Frontal cortex (tissue), 4 donors: ENCODE results near the gene SULT1C2. TPM values are rescaled to one million over a fixed set of nuclear protein-coding genes. Genes with fewer than 3 reads are reported as not detected.
"Not testable (repeated sequence)": the region's sequence is repeated elsewhere in the genome, so short reads cannot be mapped to it uniquely, and the experiment has no call there.

Experiments used
- DNase-seq, 2 donors: peaks; one replicate each; pipeline ENCODE4 v3.0.0; 2012; ENCODE audit warnings: low spot score in 2 of 2
- FAIRE-seq: peaks from 2 replicates; lab custom pipeline; 2012; peaks lifted over from hg19 to GRCh38; lab: Jason Lieb, UNC
- total RNA-seq: library from RNA; depleted of rRNA; stranded (reverse); fragments of >200 nt; gene quantifications from one replicate; pipeline ENCODE4 v1.2.3, GENCODE V29; 2014
- donor health status: control.
- donor health status: control.
- donor health status: control.

The SULT1C2 gene
- 0.41 TPM for total RNA-seq

DNA sequence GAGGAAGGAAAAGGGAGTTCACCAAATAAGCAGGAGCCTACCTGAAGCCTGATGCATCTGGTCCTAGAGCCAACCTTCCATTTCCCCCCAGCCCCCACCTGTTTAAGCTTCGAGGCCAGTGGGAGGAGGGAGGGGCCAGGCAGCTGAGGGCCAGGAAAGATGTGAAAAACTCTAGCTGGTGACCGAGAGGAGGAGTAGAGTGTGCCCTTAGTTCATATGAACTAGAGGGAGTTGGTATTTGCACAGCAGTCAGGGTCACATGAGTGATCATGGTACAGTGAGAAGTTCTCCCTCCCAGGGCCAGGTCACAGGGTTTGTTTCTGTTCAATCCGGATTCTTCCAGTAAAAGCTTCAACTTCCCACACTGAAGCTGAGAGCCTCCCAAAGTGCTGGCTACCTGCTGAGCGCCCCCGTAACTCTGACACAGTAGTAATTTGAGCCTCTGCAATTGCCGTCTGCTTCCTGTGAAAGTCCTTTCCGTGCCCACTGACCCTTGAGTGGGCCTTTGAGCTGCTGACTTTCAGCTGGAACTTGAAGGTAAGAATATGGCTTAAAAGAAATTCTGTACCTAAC, at the start of gene SULT1C2:
SULT1C2 (plus strand) TSS at position 362 of the 573 bp plus-strand sequence. CDS start 4,773 bp downstream, outside the sequence.
- FAIRE-seq (no peak), DNase-seq (no peak)

DNA sequence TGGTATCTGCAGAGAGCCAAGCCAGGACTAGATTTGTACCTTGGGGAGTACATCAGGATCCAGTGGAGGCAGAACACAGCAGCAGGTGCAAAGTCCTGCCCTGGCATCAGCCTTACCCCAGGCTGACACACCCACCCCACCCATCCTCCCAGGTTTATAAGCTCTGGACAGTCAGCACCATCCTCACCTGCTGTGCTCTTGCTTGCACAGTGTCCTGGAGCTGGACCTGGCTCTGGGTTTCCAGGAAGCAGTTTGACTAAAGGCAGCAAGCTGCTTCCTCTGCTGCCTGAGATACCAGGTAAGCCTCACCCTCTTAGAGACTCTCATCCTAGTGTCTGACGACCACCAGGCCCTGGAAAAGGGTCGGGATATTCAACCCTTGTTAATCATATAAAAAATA, 48.9 kb upstream of the SULT1C2 start, which contains the start of gene SULT1C3:
SULT1C3 (plus strand) TSS at position 183 of the 400 bp plus-strand sequence. CDS start 7,227 bp downstream, outside the sequence.
- no peak for DNase-seq
- FAIRE-seq = no peak

DNA sequence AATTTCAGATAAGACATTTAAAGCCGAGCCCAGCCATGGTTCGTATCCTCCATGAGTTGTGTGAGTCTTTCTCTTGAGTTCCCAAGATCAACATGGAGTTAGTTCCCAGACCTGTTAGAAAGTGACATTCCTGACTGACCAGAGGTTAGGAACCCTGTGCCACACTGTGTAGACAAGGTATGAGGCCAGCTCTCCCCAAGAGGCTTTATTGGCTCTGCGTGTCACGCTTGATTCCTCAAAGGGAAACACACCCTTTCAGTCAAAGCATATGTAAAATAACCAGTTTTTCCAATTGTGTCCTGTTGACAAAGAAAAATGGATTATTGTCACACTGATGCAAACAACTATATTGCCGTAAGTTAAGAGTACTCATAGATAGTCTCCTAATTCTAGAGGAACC, 47.7 kb upstream of the SULT1C2 start:
- FAIRE-seq (no peak), DNase-seq (no peak)

DNA sequence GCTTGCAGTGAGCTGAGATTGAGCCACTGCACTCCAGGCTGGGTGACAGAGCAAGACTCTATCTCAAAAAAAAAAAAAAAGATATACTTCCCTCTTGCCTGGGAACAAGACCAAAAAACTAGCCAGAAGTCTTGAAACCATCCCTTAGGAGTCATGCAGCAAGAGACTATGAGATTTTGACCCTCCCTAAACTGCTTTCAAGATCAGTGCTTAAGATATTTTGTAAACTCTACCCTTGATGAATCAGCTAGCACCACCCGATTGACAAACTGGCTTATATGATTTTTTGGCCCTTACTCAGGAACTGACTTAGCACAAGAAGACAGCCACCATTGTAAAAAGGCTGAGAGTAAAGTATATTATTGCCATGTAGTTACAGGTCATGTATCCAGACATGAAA, 45.1 kb upstream of the SULT1C2 start:
- no peak for DNase-seq
- no peak for FAIRE-seq

DNA sequence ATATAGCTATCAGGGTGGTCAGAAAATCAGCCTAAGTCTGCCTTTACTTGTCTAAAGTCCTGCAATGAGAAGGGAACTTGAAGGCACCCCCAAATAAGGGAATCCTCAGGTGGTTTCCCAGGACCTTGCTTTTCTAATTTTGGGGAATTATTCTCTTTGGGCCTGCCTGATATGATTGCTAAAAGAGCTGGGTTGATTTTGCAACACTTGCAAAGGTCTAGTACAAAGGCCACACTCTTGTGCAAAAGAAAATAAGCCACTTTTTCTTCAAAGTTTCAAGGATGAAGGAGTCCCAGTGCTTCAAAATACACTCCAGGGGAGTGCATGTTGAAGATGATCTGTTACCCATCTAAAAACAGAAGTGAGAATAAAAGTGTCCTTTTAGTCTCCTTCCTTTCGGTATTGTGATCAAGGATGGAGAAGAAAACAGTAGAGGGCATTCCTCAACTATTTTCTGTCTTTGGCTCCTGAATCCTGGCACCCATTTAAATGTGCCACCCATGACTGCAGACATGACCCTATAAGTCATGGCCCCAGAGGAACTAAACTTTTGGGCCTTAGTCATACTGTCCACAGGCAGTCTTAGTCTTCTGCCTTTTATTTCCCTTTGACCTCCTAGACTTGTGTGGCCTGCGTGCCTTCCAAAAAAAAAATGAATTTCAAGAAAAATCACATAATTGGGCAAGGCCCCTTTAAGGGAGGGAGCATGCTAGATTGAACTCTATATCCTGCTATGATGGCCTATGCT, 43.9 kb upstream of the SULT1C2 start:
- FAIRE-seq = no peak

DNA sequence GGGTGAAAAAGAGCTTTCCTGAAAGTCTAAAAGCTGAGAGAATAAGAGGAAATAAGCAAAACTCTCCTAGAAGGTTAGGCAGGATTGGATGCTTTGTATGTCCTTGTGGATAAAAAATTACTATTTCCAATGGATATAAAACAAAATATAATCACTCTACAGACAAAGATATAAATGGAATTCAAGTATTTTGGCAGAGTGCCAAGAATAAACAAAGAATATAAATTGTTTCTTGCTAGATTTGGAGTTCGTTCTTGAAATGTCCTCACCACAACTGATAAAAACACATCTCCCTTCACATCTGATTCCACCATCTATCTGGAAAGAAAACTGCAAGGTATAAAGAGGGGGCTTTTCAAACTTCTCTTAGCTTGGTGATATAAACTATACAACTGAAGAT, 35.6 kb upstream of the SULT1C2 start:
- FAIRE-seq (no peak), DNase-seq (no peak)

More for the DNA sequence above, 43.9 kb upstream of the SULT1C2 start:
- no peak for DNase-seq

DNA sequence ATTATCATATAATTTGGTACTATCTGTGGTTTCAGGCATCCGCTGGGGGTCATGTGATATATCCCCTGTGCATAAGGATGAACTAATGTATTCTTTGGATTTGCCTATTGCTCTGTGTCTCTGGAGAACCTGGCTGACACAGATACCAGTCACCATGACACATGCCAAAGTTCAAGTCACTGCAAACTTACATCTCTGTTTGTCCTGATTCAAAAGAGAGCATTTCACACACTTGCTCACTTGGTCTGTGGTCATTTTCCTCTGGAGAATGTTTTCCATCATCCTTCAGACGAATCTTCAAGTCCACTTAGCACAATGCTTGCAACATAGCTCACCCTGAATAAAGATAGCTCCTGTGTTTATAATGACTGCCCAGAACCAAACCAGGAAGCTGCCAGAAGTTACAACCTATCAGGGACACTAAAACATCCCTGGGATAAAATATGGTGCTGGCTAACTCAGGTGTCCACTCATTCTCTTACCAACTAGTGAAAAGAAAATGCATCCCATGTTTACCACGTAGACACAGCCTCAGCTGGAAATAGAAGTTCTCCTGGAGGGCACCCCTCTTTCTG, 30.9 kb upstream of the SULT1C2 start:
- FAIRE-seq (no peak), DNase-seq (no peak)

DNA sequence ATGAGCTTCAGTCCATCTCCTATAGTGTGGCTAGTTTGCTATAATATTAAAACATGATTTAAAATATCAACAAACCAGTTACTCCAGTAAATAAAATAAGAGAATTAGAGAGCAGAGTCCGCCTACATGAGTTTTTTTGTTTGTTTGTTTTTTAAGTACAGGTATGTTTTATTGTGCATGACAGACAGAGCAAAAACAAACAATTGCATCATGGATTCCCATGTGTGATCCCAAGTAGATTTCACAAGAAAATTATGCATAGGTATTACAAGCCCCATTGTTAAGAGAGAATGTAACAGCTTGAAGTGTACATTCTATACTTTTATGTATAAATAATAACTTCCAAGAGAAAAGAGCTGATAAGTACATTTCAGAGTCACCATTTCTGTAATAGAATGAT, 27.9 kb upstream of the SULT1C2 start:
- DNase-seq (no peak), FAIRE-seq (no peak)

DNA sequence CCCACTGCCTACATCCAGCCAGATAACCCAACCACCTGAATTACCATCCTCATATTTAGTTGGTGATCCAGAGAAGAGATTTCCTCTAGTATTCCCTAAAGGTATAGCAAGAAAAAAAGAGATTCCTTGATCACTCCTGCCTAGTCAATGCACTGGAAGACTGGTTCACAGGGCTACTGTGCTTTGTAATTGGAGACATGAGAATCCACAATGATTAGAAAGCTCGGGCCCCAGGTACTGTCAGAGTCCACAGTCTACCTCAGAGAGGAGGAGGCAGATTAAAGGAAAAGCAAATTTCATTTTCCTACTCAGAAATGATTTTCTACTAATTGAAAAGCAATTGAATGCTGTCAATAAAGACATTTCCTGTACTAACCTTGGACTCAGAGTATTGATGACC, 26.7 kb upstream of the SULT1C2 start:
- FAIRE-seq (no peak), DNase-seq (no peak)

DNA sequence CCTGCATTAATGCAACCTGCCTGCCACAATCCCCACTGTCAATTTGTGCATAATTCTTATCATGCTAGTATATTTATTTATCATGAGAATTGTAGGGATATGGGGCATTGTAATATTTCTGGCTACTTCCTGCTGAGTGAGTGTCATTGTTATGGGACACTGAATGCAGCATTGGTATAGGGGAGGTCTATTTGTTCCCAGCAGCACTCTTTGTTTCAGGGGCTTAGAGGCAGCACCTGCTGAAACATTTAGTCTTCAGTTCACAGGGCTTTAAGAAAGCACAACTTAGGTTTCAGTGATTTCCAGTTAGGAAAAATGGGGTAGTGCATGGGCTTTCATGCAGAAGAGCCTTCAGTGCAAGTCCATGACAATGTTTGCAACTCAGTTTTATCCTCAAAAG, 25.3 kb upstream of the SULT1C2 start:
- DNase-seq (no peak), FAIRE-seq (no peak)

DNA sequence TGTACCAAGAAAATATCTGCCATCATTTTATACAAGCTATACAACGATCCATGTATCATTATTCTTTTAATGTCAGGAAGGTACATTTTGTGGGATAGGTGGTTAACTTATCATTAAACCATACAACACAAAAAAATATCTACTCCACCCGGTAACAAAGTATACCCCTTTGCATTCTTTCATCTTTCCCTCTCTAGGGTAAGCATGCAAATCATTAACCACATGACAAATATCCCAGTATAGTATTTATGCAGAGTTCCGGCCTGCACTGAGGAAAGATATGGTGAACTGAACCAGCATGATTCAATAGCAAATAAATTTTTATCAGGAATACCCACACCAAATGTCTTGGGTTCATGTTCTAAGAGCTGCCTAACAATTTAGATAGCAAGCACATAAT, 22.5 kb upstream of the SULT1C2 start:
- FAIRE-seq (no peak), DNase-seq (no peak)

DNA sequence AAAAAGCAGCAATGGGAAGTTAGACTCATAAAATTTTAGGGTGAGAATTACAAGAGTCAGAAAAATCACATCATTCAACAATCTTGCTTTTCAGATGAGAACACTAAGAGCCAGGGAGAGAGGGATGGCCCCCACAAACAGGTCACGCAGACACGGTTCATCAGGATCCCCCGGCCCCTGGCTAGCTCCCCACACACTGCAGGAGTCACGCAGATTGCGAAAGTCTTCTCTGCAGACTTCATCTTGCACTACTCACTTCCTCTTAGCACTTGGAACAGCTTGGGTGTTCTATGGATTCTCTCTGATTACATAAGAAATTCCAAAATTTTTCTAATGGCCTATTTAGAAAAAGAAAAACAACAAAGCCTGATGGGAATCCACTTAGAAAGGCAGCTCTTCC, 21.6 kb upstream of the SULT1C2 start:
- FAIRE-seq = no peak
- no peak for DNase-seq

DNA sequence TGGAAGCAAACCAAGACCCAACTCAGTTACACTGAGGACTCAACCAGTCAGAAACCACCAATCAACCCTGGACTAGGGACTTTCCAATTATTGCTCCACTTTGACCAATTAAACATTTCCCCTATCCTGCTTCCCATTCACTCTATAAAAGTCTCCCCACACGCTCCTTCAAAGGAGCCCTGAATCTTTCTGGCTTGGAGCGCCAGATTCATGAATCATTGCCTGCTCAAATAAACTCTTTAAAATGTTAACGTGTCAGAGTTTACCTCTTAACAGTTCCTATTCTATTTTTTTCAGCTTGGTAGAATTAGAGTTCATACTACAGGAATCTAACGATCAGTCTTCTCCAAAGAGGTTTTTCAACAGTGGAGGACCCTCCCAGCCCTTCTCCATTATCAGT, 20.7 kb upstream of the SULT1C2 start:
- FAIRE-seq = no peak

DNA sequence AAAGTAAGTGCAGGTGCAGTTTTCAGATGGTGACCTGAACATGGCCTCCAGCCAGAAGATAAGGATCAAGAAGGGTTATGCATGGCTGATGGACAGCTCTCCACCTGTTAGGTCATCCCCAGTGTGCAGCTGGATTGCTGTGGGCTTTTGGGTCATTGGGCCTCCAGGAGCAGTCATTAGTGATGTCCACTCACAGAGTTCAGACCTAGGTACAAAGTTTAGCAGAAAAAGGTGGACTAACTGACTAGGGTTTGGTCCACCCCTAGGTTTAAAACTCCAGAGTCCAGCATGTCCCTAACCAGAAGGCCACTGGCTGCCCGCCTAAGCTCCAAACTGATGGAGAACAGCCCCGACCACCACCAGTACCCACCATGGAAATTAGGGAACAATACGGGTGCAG, 18.3 kb upstream of the SULT1C2 start:
- FAIRE-seq (no peak), DNase-seq (no peak)

More for the DNA sequence above, 20.7 kb upstream of the SULT1C2 start:
- DNase-seq = no peak

DNA sequence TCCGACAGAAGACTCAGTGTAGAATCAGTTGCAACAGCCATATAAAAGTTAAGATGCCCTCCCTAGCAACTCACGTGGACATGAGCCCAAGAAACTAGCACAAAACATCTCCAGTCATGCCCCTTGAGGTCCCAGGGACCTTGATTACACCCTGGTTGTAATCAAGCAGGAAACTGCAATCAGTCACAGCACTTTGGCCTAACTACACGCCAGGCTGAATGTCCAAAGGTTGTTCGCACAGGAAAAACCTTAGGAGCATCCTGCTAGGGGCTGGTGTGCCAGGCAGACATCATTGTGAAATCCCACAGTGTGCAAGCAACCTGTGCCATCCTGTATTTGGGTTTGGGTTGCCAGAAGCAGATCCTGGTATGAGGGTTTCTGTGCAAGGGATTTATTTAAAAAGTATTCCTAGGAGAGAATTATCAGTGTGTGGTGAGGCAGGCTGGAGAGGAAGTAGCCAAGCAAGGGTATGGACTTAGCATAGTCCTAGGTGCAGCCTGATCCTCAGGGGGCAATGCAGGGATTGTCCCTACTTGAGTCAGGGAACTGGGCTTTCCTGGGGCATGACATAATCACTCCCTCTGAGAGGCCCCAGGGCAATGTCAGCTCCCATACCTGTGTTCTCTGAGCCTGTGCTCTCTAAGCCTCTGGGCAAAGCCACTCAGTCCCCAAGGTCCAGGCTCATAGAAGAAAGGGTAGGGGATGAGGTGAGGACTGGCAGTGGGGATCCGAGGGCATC, 17.8 kb upstream of the SULT1C2 start:
- DNase-seq (no peak), FAIRE-seq (no peak)

DNA sequence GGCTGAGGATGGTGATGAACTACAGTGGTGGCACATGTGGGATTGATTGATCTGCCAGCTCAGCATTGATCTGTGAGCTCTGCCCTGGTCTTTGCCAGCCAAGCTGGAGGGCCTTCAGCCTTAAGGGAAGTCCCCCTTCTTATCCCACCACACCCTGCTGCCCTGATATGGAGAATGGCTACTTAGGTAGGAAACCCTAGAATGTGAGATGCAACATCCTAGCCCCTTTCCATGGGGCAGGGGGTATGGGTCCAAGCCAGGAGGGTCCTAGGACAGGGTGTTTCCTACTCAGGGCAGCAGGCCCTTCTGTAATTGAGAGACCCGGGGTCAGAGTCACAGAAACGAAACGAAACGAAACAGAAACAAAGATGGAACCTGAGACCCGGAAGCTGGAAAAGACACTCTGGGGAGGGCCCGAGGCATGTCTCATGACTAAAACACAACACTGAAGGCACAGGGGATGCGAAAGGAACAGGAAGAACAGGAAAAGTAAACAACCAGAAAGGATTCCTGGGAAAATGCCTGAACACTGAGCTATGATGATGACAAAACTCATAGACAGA, 16.9 kb upstream of the SULT1C2 start:
- FAIRE-seq (no peak), DNase-seq (no peak)

DNA sequence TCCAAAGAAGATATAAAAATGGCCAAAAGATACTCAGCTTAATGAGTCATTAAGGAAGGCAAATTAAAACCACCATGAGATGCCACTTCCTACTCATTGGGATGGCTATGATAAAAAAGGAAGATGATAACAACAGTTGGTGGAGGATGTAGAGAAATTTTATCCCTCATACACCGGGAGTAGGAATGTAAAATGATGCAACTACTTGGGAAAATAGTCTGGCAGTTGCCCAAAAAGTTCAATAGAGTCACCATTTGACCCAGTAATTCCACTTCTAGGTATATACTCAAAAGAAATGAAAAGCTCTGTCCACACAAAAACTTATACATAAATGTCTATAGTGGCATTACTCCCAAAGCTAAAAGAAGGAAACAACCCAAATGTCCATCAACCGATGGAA, 10.1 kb upstream of the SULT1C2 start:
- no peak for FAIRE-seq
- DNase-seq = no peak

DNA sequence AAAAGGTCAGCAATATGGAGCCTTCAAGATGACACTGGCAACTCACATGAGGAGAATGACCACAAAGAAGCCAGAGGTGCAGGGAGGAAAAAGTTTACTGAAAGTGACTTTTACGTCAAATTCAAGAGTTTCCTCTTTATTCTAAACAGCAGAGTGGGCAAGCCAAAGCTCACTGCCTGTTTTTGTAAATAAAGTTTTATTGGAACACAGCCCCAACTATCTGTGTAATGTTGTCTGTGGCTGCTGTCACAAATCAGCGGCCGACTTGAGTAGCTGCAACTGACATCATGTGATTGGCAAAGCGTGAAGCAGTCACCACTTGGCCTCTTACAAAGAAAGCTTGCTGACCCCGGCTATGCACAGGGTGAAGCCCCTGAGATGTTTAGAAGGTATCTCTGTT, 9.2 kb upstream of the SULT1C2 start:
- DNase-seq = no peak
- FAIRE-seq = no peak

DNA sequence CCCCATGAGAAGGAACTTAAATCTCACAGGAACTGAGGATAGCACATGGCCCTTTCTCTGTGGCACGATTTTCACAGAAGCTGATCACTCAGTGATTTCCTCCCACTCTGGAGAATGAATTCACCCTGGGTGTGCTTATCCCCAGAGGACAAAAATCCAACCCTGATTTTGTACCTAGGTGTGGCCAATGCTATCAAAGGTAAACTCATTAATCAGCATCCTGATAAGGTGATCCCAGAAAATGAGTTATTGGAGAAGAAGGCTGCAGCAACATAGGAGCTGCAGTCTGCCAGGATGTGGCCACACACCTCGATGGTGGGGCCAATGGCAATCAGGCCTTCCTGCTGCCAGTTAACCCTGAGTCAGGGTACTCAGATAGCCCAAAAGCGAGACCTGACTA, 8.2 kb upstream of the SULT1C2 start:
- FAIRE-seq (no peak), DNase-seq (no peak)

DNA sequence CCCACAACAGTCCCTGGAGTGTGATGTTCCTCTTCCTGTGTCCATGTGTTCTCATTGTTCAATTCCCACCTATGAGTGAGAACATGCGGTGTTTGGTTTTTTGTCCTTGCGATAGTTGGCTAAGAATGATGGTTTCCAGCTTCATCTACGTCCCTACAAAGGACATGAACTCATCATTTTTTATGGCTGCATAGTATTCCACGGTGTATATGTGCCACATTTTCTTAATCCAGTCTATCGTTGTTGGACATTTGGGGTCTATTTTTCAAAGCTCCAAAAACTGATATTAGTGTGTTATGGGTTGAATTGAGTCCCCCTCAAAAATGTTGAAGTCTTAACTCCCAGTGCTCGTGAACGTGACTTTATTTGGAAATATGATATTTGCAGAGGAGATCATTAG, 4.1 kb upstream of the SULT1C2 start:
- FAIRE-seq = not testable (repeated sequence)

More for the DNA sequence above, 4.1 kb upstream of the SULT1C2 start:
- DNase-seq = not testable (repeated sequence)
